ENCODE measurements around the gene TAC4. TPM values are rescaled to one million over a fixed set of nuclear protein-coding genes. Genes with fewer than 3 reads are reported as not detected.

TAC4 gene
- total RNA-seq, 1 experiment from 2014 or later = not detected

DNA sequence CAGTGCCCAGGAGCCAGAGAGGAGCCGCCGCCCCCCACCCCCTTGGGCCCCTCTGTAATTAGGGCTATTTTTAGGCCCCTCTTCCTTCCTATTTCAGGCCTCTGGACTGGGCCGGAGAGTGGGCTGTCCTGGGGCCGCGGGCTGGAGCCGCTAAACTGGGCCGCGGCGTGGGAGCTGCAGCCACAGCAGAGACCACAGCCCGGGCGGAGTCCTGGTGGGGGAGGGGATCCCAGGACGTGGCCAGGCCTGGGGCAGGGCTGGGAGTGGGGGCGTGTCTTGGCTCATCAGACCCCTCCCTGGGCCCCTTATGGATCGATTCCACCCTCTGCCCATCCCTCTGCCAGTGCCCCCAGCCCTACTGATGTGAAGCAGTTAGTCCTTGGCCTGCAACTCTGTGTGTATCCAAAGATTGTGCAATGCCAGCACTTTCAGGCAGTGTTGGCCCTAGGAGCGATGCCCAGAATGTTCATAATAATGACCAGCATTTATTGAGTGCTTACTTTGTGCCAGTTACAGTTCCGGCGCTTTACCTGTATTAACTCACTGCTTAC, 15.0 kb upstream of the TAC4 start:
- Histone ChIP-seq H3K56ac (ENCODE audit: insufficient read length, low read depth, low read length) (no peak overlapping the region), H2BK120ac (ENCODE audit: low read depth, low read length, poor library complexity, severe bottlenecking) (no peak overlapping the region), H4K91ac (ENCODE audit: insufficient read length, low read depth, low read length) (no peak overlapping the region), H3K18ac (ENCODE audit: insufficient read length, low read depth, low read length) (no peak overlapping the region), H3K9me3 (ENCODE audit: control insufficient read depth, low read depth, low read length) (no peaks in the 10 kb centered on the region), H3K79me2 (ENCODE audit: insufficient read depth, low read length) (no peaks in the 10 kb centered on the region), H3K27ac (ENCODE audit: insufficient read length, low read depth, low read length) (no peak overlapping the region), H2BK15ac (ENCODE audit: low read depth, low read length) (no peak overlapping the region), H3K27me3 (ENCODE audit: insufficient read depth, low read length) (no peaks in the 10 kb centered on the region), H4K20me1 (ENCODE audit: control insufficient read depth, insufficient read depth, insufficient read length) (no peaks in the 10 kb centered on the region), H3K14ac (ENCODE audit: insufficient read depth, low read length) (no peak overlapping the region), H4K8ac (replicated peaks; ENCODE audit: insufficient read length, low read depth, low read length) (no peak overlapping the region), H3K4me2 (ENCODE audit: insufficient read depth, insufficient read length, low read length) (no peak overlapping the region), H2AFZ (ENCODE audit: low read length) (no peak overlapping the region), H4K5ac (ENCODE audit: insufficient read length, low read depth, low read length) (no peak overlapping the region), H2AK5ac (ENCODE audit: insufficient read length, low read length) (no peak overlapping the region), H3K4me1 (ENCODE audit: insufficient read depth, low read length) (peaks cover 6% of the 10 kb centered on the region; the same call in 1 of the 2 replicates), H2BK20ac (ENCODE audit: low read depth, low read length, poor library complexity, severe bottlenecking) (no peak overlapping the region), H3T11ph (ENCODE audit: low read length) (no peak overlapping the region), H3K4ac (ENCODE audit: low read depth, low read length) (no peak overlapping the region), H3K23ac (ENCODE audit: insufficient read length, low read depth, low read length) (no peak overlapping the region), H3K23me2 (ENCODE audit: insufficient read length, low read depth, low read length, poor library complexity, severe bottlenecking) (no peaks in the 10 kb centered on the region), H2BK5ac (ENCODE audit: insufficient read length, low read length) (no peak overlapping the region), H3K79me1 (ENCODE audit: insufficient read depth, low read depth, low read length, poor library complexity, severe bottlenecking) (no peaks in the 10 kb centered on the region), H3K9ac (ENCODE audit: extremely low read depth, insufficient read length, low read length) (no peak overlapping the region), H2BK12ac (ENCODE audit: insufficient read length, low read depth, low read length) (no peak overlapping the region)
- no peak overlapping the region for H3K4me3 Mint-ChIP-seq
- H3K36me3 Mint-ChIP-seq (ENCODE audit: insufficient read depth in 1 of 3, low read depth in 3 of 3) = no peaks in the 10 kb centered on the region; a peak in 1 of 7 replicates
- TF ChIP-seq, protein P1, sequence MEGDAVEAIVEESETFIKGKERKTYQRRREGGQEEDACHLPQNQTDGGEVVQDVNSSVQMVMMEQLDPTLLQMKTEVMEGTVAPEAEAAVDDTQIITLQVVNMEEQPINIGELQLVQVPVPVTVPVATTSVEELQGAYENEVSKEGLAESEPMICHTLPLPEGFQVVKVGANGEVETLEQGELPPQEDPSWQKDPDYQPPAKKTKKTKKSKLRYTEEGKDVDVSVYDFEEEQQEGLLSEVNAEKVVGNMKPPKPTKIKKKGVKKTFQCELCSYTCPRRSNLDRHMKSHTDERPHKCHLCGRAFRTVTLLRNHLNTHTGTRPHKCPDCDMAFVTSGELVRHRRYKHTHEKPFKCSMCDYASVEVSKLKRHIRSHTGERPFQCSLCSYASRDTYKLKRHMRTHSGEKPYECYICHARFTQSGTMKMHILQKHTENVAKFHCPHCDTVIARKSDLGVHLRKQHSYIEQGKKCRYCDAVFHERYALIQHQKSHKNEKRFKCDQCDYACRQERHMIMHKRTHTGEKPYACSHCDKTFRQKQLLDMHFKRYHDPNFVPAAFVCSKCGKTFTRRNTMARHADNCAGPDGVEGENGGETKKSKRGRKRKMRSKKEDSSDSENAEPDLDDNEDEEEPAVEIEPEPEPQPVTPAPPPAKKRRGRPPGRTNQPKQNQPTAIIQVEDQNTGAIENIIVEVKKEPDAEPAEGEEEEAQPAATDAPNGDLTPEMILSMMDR (conservative IDR thresholded peaks at IDR 0.05) = no peak
- DNase-seq = no peak
- H3K27ac Mint-ChIP-seq = no peak overlapping the region
- H3K9me3 Mint-ChIP-seq = no peaks in the 10 kb centered on the region
- no CpG with 5 or more reads among the region's 17 CpGs for WGBS (ENCODE audit: extremely low coverage, insufficient read length, low lambda C conversion rate)
- peaks cover 44 to 52% of the 10 kb centered on the region in 2 experiments for H3K4me1 Mint-ChIP-seq
- H3K27me3 Mint-ChIP-seq (ENCODE audit: low read depth) = peaks cover 16% of the 10 kb centered on the region
